Stimulated activated CD8-positive, alpha-beta memory T cell treated with anti-CD3 and anti-CD28 coated beads, Interleukin-12 subunit alpha, Interleukin-12 subunit beta, amount 100 ng/mL, for 24 hours (primary cell): ENCODE measurements around the gene SLC9A7.

Experiments
- DNase-seq: peaks from one replicate; pipeline ENCODE4 v3.0.0-alpha.2; 2020; ENCODE audit errors: extremely low read depth

Gene SLC9A7

DNA sequence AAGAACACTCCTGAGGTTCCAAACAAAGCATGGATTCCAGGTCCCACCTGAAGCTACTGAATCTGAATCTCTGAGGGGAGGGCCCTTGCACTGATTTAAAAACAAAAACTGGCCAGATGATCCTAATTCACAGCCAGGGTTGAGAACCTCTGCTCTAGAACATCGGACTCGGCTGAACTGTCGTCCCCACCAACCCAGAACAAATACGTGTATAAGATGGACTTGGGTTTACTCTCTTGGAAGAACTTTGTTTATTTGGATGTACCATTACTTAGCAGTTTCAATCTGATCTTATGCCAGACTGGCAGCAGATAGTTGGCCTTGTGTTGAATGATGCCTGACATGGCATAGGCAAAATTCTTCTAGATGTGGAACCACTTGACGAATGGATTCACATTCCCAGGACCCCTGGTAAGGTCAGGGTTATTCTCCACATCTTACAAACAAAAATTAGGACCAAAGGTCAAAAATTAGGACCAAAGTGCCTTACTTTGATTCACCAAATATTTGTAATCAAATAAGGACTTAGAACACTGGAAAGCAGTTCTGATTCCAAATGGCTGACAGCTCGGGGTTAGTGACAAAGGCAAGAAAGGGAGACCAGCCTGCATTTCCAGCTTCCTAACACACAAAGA, 156.3 kb downstream of the SLC9A7 start:
- no peak for DNase-seq

- no peak for DNase-seq
Observed at GRCh38 chrX:46601283-46601682, 157.6 kb downstream of the SLC9A7 start.

DNA sequence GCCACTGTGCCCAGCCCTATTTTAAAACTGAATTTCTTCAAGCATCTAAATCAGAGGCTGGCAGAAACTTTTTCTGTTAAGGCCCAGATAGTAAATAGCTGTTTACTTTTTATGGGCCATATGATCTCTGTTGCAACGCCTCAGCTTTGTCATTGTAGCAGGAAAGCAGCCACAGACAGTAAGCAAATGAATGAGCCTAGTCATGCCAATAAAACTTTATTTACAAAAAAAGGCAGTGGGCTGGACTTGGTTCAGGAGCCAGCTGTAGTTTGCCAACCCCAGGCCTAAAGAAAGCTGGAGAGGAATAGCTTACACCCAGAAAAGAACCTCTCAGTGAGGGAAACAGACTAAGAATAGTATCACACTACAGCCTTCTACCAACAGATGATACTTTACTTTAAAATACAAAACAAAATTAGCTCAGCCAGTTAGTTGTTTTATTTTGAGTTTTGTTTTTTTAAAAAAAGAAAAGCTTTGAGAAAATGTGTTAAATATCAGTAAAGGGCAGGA, 159.8 kb downstream of the SLC9A7 start:
- no peak for DNase-seq

DNA sequence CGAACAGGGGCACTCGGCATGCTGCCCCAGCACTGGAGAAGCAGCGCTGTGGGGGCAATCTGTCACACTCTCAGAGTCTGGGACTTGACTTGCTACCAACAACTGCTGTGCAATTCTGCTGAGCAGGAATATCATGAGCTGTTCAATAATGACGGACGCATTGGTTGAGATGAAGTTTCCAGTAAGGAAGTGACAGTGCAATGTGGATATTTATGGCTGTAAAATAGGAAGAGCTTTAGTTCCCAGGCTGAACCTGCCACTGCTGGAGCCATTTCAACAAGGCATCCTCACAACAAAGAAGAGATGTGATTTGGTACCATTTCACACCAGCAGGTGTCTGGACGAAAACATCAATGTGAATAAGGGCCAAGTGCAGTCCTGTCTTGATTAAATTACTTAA, 161.1 kb downstream of the SLC9A7 start:
- DNase-seq: no peak

DNA sequence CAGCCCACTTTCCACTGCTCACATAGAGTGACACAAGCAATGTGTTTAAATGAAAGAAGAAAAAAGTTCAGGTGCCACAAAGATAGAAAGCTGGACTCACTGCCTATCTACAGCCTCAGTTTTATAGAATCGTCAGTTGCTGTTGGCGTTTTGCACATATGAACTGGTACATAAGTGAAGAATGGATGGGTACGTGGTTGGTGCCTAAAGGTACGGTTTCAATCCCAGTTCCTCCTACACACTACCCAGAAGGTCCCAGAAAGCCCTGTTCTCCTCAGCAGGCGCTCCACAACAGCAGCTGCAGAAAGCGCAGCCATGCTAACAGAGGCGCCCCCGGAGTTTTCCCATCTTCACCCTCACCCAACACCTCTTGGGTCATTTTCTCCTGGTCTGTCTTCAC, 161.7 kb downstream of the SLC9A7 start:
- no peak for DNase-seq

DNA sequence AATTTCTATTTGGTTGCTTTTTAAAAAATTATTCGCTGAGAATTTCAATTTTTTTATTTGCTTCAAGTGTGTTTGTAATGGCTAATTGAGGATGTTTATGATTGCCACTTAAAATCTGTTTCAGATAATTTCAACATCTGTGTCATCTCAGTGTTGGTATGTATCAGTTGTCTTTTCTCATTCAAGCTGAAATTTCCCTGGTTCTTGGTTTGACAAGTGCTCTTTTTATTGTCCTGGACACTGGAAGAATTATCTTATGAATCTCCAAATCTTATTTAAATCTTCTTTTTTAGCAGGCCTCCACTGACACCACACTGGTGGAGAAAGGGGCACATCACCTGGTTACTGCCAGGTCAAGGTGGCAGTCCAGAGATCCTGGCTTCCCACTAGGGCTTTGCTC, 163.8 kb downstream of the SLC9A7 start:
- no peak for DNase-seq

- no peak for DNase-seq
Observed at GRCh38 chrX:46589977-46590723, 168.8 kb downstream of the SLC9A7 start.

GRCh38 chrX:46588263-46588662, 170.7 kb downstream of the SLC9A7 start:
- DNase-seq: no peak

DNA sequence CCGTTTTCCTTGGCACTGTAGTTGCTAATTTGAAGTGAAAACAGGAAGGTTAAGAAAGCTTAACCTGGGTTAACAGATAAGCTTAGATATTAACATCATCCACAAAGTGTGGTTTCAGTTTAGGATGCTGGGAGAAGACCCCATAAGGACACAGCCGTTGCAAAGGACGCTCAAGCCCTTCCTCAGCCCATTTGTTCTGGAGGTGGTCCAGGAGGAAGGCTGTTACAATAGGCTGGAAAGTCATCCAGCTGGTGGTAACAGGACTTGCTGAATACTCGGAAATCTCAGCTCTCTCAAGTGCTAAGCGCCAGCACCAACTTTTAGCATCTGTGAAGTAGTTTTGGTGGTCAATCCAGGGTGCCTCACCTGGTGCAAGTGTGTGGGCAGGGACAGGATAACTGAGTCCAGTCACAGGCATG, 171.2 kb downstream of the SLC9A7 start:
- DNase-seq: no peak

- DNase-seq: no peak
Observed at GRCh38 chrX:46587158-46587557, 171.8 kb downstream of the SLC9A7 start.

DNA sequence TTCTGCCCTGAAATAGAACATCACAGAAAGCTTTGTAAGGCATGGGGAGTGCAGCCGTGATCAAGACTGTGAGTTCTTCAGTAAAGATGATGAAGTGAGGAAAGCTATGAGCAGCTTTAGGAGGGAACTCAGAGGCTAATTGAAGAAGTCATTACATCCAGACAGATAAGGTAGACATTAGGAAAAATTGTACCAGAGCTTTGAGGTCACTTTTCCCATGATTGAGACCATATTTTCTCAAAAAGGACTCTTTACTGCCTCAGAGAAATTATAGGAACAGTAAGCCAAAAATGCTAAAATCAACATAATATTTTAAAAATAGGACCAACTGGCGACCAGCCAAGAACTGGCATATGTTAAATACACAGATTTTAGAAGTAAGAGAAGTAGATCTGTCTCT, 174.2 kb downstream of the SLC9A7 start:
- no peak for DNase-seq

- no peak for DNase-seq
Observed at GRCh38 chrX:46582966-46583365, 176.0 kb downstream of the SLC9A7 start.

- DNase-seq: no peak
Observed at GRCh38 chrX:46582325-46582724, 176.6 kb downstream of the SLC9A7 start.

- DNase-seq: no peak
Observed at GRCh38 chrX:46580613-46581012, 178.3 kb downstream of the SLC9A7 start.

DNA sequence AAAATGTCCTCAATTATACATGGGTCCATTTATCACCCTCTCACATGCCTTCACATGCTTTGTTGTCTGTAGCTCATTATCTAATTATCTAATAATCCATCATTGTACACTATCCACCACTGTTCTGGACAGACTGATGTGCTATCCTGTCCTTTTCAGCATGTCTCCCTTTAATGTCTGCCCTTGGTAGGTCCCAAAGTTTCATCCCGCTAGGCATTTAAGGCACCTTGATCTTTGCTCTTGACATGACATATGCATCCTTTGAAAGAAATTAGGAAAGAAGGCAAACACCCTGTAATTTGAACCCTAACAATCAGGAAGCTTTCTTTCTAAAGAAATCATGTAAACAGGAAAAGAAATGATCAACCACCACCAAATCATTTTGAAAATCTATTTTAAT, 179.7 kb downstream of the SLC9A7 start:
- DNase-seq: no peak

GRCh38 chrX:46577221-46578005, 181.5 kb downstream of the SLC9A7 start:
- no peak for DNase-seq

GRCh38 chrX:46576458-46576857, 182.5 kb downstream of the SLC9A7 start:
- no peak for DNase-seq

DNA sequence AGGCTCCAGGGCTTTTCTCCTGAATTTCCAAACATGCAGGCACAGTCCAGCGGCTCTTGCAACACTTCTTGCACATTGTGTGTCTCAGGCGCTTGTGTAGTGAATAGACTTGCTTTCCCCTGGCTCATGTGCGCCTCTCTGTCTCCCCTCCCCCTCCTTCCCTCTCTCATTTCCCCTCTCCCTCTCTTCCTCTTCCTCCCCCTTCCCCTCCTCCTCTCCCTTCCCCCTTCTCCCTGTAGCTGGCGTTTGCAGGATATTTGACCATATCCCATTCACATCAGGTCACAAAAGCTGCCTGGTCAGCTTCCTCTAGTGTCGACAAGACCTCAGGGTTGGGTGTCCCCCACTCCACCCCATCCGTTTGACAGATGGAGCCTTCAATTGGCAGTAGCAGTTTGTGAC, 182.9 kb downstream of the SLC9A7 start:
- no peak for DNase-seq

DNA sequence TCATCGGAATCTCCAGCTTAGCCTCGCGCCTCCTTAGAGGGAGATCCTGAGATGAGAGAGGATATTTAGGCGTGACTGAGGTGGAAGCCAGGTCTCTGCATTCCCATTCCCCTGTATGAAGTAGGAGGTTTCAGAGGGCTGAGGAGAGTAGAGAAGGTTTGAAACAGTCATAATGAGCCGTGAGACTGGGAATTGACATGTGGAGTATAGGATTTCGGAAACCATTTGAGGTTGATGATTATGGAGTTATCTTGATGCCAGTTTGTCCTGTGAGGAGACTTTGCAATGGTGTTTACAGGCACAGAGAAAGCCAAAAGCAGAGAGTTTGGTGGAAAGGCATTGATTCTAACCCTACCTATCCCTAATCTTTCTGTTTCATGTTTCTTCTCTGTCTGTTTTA, 183.3 kb downstream of the SLC9A7 start:
- no peak for DNase-seq

- DNase-seq: no peak
Observed at GRCh38 chrX:46574774-46575381, 184.0 kb downstream of the SLC9A7 start.

- DNase-seq: no peak
Observed at GRCh38 chrX:46573892-46574773, 184.8 kb downstream of the SLC9A7 start.
